ENCODE measurements around the gene TLE4.
"Not testable (repeated sequence)": the region's sequence is repeated elsewhere in the genome, so short reads cannot be mapped to it uniquely, and the experiment has no call there.

- TF ChIP-seq POLR2A, CTCF (IDR thresholded peaks at IDR 0.05): not testable (repeated sequence)
Measured at GRCh38 chr9:79751895-79752466, 180.2 kb downstream of the TLE4 start.
